Stimulated activated CD8-positive, alpha-beta memory T cell treated with anti-CD3 and anti-CD28 coated beads, Interleukin-12 subunit alpha, Interleukin-12 subunit beta, amount 100 ng/mL, for 24 hours (primary cell): ENCODE results near the gene ASPN.

ENCODE experiments used
- DNase-seq: peaks from one replicate; pipeline ENCODE4 v3.0.0-alpha.2; 2020; ENCODE audit errors: extremely low read depth

Gene ASPN

DNA sequence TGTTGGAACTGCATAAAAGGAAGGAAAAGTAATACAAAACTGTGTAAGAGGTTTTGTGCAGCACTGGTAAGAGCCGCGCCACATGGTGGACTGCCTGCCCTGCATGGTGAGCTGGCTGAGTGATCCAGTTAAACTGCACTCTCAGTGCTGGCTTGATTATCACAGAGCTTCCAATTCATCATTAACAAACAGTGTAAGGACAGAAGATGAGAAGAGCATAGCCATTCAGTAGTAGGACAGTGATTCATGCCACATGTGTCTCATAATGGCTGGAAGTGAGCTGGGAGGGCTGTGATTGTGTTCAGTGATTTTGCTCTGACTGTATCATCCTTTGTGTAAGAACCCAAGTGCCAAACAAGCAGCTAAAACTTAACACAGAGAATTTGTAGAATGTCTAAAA, 14.1 kb downstream of the ASPN start:
- DNase-seq, result no peak

DNA sequence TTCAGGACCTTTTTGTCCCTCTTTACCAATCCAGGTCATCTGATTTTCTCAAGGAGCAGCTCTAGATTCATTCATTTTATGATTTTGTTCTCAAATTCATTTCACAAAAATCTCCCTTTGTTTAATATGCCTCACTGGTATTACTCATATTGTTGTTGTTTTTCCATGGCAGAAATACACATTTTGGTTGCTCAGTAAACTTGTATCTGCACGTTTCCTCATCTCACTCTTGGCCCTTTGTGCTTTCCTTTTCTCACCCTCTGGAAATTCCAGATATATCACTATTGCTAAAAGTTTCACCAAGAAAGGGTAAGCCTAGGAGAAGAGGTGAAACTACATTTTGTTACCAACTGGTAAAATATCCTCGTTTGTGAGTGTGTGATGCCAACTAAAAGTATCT, 14.8 kb downstream of the ASPN start:
- no peak for DNase-seq

DNA sequence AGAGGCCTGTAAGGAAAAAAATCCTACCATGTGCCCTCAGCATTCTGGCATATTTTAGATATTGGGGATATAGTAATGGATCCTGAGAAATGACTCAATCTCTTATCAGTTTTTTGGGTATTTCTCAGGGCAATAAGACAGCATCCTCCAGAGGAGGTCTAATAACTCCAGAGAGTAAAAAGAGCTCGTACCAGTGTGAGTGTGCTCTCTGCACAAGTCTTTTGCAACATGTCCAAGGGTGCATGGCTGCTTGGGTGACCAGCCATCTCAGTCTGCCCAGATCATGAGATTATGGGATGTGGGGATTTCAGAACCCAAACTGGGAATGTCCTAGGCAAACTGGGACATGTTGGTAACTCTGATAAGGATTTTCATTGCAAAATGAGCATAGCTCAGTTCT, 15.3 kb downstream of the ASPN start:
- DNase-seq, result no peak

DNA sequence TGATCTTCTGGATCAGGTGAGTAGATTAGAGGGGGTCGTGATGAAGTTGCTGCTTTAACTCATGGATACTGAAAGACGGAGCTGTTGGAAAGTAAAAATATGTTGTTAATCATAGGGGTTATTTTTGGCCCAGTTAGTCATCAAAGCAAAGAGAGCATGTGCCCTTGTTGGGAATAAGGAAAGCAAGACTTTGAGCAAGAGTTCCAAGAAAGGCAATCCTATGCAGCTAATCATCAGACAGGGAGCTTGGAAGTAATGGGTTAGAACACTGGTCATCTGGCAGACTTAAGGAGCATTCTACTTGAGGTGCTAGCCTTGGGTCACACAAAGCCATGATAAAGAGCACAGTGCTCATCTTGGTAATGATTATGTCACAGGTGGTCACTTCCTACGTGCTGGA, 18.3 kb downstream of the ASPN start:
- DNase-seq, result no peak

DNA sequence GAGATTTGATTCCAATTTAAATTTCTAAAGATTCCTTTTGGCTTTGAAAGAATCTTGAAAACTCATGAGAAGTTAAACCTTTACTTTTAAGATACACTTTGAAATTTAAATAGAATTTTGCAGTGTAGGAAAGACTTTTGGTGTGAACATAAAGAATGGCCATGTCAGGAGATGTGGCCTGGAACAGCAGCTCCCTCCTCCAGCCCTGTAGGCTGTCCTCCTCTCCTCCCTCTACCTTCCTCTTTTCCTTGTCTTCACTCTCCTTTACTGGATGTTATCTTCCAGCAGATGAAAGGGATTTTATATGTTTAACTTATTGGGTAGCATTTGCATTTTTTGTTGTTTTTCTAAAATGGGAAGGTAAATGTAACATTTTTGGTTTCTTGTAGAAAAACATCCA, 18.9 kb downstream of the ASPN start:
- DNase-seq, result no peak

DNA sequence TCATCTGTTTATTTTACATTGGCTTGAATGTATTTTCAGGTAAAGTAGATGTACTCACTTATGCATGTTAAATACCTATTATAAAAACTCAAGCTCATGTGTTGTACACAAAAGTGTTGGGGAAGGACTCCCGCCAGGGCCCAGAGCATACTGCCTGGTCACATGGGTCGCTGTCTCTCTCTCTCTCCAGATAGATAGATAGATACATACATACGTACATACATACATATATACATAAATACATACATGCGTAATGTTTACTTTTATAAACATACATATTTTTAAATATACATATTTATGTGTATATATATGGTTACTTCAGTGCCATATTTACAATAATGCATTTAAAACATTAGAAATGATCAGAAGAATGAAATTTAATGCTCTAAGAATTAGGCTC, 24.7 kb downstream of the ASPN start:
- no peak for DNase-seq

DNA sequence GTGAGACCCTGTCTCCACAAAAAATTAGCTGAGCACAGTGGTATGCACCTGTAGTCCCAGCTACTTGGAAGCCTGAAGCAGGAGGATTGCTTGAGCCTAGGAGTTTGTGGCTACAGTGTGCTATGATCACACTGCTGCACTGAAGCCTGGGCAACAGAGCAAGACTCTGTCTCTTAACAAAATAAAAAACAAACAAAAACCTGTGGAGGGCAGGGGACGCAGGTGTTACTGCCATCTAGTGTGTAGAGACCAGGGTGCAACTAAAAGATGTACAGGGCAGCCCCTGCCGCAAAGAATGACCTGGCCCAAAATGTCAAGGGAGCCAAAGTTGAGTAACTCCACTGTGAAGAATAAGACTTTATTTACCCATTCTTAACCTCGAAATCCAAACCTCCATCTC, 27.1 kb downstream of the ASPN start:
- DNase-seq, result no peak

DNA sequence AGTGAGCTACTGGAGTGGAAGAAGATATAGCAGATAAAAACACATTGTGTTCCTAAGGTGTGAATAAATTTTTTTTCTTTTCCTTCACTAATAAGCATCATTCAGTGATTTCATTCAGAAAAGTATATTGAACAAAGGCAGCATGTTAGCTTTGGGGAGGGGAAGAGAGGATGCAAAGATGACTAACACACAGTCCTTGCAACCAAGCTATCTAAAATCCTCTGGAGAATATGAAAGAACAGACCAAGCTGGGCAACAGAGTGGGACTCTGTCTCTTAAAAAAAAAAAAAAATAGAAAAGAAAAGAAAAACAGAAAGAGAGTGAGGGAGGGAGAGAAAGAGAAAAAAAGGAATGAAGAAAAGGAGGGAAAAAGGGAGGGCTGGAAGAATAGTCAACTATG, 35.8 kb downstream of the ASPN start:
- no peak for DNase-seq

DNA sequence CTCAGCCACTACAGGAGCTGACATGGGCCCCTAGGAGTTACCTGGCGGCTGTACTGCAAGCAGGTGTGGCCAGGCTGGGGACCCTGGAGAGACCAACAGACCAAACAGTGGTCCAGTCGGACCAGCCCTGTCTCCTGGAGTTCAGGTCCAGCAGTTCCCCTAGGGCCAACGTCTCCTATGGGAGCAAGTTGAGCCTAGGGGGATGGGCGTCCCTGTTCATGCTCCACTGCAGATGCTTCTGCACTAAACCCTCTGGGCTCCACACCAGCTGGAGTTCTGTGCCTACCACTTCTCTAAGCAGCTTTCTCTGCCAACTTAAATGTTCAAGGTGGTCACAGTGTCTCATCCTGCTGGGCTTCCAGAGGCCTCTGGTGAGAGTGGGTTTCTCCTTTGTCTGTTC, 37.5 kb downstream of the ASPN start:
- no peak for DNase-seq

DNA sequence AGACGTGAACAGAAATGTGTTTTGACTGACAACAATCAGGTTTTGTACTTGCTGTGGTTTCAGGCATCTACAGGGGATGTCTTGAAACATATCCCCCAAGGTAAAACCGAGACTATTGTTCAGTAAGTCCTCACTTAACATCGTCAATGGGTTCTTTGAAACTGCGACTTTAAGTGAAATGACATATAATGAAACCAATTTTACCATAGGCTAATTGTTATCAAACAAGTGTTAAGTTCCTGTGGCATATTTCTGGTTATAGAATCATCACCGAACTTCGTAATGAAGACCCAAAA, 41.6 kb downstream of the ASPN start:
- DNase-seq, result no peak

DNA sequence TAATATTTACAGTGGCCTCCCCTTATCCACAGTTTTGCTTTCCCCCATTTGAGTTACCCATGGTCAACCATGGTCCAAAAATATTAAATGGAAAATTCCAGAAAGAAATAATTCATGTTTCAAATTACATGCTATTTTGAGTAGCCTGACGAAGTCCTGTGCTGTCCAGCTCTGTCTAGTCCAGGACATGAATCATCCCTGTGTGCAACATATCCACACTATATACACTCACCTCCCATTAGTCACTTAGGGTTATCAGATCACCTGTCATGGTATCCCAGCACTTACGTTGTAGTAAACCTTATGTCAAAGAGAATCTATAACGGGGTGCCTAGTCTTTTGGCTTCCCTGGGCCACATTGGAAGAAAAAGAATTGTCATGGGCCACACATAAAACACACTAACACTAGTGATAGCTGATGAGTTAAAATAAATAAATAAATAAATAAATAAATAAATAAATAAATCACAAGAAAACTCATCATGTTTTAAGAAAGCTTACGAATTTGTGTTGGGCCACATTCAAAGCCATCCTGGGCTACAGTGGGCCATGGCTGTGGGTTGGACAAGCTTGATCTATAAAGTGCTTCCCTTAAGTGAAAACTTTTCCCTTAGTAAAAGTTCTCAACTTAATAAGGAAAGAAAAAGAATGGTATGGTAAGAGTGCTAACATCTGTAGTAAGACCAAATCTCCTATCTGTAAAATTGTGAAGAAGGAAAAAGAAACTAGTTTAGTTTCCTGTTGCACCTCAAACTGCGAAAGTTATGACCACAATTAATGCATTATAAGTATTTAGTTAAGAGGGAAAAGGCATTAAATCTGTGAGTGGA, 42.2 kb downstream of the ASPN start:
- DNase-seq, result no peak

DNA sequence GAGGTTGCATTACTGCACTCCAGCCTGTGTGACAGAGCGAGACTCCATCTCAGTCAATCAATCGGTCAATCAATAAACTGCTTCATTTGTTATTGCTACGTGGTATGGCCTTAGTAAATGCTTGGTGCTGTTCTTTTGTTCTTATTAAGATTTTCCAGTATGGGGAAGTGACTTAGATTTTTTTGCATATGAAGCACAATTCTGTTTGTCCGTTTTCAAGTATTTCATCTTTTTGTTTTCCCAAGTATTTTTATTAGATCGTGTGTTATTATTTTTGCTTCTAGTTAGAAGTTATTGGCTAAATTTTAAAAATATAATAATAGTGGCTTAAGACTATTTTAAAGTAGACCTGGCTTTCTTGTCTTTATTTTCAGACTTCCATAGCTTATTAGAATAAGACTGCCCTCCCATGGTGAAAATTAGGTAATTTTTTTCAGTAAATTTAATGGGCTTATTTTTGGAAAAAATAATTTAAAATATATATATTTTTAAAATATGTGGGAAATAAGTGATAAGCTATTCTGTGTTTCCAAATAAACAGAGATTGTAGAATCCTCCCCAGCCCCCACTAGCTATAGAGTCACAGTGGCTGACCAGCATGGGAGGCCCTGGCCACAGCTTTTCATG, 43.3 kb downstream of the ASPN start:
- no peak for DNase-seq

DNA sequence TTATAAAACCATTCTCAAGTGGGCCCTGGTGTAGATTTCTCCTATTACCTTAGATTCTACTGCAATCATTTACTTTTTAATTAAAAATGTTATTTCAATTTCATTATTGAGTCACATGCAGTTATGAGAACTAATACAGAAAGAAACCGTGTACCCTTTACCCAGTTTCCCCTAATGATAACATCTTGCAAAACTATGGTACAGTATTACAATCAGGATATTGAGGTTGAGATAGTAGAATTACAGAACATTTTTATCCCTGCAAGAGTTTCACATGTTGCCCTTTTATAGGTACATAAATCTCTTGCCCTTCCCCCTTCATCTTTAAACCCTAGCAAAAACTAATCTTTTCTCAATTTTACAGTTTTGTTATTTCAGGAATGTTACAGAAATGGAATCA, 47.0 kb downstream of the ASPN start:
- DNase-seq, result no peak

DNA sequence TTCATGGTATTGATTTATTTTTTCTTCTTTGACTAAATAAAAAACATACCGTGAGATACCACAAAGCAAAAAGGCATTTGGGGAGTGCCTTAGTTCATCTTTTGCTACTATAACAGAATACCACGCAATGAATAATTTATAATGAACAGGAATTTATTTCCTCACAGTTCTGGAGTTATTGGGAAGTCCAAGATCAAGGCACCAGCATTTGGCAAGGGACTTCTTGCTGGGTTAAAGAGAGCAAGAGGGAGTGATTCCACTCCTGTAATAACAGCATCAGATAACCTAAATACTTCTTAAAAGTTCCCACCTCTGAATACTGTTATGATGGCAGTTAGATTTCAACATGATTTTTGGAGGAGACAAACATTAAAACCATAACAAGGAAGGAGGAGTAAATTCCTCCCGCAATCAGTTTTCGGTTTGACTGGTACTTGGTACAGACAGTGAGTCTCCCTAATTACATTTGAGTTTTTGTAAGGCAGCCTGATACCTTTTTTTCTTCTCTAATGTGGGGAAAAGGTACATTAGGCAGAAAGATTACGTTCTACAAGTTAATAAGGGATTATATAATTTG, 49.2 kb downstream of the ASPN start:
- no peak for DNase-seq

DNA sequence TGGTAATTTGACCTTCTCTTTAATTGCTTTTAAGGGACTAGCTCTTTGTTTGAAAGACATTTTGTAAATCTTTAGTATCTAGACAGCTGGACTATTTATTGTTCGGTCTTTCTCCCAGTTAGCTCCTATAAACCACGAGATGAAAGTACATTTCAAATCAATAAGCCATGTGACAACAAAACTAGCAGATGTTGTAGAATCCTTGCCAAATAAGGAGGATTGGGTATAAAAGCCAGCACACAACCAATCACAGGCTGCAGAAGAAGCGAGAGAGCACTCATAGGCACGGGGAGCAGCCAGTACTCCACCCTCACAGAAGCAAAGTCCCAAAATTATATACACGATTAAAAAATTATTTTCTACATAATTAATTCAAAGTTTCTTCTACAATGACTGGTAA, 50.0 kb downstream of the ASPN start:
- no peak for DNase-seq

DNA sequence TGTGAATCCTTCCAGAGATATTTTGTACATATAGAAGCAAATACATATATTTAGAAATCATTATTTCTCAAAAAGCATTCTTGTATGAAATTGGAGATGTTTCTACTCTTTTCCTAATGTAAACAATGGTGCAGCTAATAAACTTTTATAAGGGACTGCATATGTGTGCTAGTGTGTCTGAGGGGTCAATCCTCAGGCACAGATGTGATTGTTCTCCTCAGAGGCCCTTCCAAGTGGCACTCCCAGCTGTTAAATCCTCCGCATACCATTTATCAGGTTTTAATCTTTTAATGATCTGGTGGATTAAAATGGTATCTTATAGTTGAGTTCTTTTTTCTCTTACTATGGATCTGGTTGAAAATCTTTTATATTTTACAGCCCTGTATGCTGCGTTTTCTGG, 52.5 kb downstream of the ASPN start:
- no peak for DNase-seq

DNA sequence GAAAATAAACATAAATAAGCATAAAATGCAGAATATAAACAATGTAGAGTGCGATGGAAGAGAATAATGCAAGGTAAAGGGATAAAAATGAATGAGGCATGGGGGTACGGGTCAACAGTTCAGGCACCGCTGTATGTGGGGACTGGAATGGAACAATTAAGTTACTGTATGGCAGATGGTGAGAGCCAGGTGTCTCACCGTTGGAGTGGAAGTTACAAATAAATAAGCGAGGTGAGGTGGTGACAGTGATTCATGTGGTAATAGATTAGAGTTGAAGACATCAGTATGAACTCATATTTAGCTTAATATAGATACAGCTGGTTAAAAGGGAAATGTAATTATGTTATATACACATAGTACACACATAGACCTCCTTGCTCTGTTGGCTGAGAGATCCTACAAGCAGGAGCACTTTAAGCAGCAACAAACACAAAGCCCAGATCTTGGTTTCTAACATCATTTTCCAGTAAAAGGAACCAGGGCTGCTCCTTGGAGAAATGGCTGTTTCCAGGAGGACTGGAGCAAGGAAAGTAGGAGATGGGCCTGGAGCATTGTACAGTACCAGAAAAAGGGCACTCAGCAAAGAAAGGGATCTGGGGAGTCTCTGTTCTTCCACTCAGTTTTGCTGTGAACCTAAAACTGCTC, 55.7 kb downstream of the ASPN start:
- no peak for DNase-seq

DNA sequence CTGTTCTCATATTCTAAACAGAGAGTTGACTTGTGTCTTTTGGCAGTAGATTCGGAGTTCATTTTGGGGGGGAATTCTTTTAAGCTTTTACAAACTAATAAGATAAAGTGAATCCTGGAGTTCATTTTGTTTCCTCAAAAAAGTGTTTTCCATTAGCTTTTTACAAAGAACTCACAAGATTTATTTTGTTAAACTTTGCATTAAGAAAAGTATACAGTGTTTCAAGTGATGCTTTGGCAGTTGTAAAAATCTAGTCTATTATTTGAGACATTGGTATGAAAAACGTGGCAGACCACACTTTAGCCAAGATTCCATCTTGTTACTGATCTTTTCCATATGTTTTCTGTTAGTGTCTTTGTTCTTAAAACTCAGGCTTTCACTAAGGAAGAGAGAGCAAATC, 56.8 kb downstream of the ASPN start:
- no peak for DNase-seq

DNA sequence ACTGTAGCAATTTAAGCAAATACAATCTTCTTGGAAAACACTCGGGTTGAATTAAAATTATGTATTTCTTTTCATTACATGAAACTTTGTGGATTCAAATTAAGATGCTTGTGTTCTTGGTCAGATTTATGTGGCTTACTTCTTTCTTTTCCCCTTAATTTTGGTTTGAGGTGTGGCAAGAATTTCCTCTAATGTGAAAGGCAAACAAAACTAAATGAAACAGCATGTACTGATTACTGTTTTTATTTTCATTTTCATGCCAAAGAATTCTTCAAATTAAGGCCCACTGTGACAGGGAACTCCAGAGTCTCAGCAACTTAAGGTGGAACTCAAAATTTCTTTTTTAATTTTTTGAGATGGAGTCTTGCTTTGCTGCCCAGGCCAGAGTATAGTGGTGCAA, 58.0 kb downstream of the ASPN start, which contains the start of gene OMD:
TSS of gene OMD (minus strand) at position 132 of the 400 bp plus-strand sequence. CDS start 6,913 bp downstream, outside the sequence.
- DNase-seq, result no peak

DNA sequence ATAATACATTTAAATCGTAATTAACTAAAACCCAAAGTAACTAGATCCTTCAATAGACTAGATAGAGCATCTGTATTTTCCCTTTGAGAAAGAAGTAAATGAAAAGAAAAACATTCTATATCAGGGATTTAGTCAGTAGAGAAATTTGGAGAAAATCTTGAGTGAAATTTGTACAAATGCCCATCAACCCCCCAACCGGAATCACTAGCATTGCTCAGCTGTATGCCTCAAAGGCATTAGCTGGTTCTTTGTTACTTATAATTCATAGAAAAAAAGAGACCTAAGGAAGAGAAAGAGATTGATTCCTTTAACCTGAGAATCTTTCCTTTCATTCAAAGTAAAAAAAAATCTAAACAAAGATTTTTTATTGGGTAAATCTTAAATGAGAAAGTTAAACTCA, 58.7 kb downstream of the ASPN start:
- DNase-seq, result no peak

DNA sequence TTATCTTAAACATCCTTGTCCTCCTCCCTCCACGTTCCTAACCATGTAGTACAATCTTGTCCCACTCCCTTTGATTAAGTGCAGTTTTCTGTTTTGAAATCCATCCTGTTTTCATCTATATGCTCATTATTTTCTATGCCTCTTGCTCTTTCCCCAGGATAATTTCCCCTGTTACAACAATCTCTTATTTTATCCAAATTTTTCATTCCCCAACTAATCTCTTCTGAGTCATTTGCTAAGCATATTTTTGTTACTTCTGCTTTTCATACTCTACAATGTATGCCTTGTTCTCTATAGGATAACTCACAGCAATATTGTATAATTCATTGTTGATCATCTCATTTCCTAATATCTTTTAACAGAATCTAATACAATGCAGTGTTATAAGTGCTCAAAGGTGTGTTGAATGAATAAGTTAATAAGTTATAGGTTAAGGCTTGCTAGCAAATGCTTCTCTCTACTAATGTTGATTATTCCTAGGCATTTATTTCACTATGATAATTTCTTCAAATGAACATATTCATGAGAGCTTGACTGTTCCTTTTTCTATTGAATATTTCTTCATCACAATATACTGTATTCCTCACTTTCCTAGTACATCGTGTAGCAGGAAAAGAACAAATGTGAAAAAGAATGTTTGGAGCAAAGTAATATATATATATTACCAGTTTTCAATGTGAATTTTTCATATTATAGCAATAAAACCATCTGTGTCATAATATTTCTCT, 59.5 kb downstream of the ASPN start:
- no peak for DNase-seq

DNA sequence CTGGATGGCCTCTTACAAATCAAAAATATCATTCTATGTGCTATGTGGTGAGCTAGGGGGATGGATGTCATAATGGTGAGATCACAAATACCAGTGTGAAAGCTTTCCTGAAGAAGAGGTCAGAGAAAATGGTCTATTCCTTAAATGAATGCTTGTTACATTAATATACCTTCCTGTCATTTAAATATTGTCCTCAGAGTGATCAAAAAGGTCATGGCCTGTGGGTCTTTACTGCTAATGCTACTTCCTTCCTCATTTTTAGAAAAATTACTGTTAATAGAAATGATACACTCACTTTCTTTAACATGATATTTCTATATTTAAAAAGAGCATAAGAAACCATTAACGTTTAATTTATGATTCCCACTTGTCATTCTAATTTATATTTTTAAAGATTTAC, 67.7 kb downstream of the ASPN start:
- no peak for DNase-seq
